Activated T-helper 1 cell treated with anti-CD3 and anti-CD28 coated beads, Interleukin-2, amount 50 U/mL, for 16 hours (primary cell): ENCODE measurements around the gene MYH7.
"Not testable (repeated sequence)": the region's sequence is repeated elsewhere in the genome, so short reads cannot be mapped to it uniquely, and the experiment has no call there.

Experiments used
- DNase-seq, 2 donors: peaks; one replicate each; pipeline ENCODE4 v3.0.0-alpha.2; 2020; ENCODE audit warnings: low read depth in 1 of 2, low spot score in 1 of 2

Gene MYH7

GRCh38 chr14:23387916-23388882 lies 47.3 kb downstream of the MYH7 start:
- no peak for DNase-seq

- DNase-seq = no peak
Measured at GRCh38 chr14:23386999-23387398, 48.5 kb downstream of the MYH7 start.

DNA sequence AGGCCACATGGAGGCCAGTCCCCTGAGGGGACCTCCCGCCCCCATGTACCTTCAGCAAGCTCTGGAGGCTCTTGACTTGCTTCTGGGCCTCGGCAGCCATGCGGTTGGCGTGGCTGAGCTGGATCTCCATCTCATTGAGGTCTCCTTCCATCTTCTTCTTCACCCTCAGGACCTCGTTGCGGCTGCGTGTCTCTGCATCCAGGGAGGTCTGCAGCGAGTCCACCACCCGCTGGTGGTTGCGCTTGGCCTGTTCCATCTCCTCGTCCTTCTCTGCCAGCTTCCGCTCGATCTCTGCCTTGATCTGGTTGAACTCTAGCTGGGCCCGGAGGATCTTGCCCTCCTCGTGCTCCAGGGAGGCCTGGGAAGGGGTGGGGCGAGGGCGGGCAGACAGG lies 49.2 kb downstream of the MYH7 start:
- DNase-seq = not testable (repeated sequence)

DNA sequence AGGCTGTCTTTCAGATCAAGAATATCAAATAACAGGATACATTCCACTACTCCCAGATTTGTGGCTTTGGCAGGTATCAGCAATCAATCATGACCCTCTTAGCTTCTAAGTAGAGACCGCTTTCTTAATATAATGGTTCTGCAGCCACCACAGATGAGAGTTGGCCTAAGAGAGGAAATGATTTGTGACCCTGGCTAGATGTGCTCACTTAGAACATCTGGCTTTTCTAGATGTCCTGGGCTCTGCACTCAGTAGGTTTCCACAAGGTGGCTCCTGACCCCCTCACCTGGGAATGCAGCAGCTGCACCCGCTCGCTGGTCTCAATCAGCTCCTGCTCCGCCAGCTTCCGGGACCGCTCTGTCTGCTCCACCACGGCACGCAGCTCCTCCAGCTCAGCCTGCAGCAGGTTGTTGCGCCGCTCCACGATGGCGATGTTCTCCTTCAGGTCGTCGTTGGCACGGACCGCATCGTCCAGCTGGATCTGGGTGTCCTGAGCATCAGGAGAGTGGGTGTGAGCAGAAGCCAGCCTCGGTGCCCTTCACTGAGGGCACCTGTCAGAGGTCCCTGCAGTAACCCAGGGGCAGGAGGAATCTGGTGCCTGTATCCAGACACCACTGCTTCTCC lies 49.7 kb downstream of the MYH7 start:
- DNase-seq = no peak

- DNase-seq = no peak
Measured at GRCh38 chr14:23385244-23385641, 50.2 kb downstream of the MYH7 start.

GRCh38 chr14:23384364-23385080 lies 50.9 kb downstream of the MYH7 start:
- DNase-seq = no peak

- no peak for DNase-seq
Measured at GRCh38 chr14:23382731-23383440, 52.6 kb downstream of the MYH7 start.

DNA sequence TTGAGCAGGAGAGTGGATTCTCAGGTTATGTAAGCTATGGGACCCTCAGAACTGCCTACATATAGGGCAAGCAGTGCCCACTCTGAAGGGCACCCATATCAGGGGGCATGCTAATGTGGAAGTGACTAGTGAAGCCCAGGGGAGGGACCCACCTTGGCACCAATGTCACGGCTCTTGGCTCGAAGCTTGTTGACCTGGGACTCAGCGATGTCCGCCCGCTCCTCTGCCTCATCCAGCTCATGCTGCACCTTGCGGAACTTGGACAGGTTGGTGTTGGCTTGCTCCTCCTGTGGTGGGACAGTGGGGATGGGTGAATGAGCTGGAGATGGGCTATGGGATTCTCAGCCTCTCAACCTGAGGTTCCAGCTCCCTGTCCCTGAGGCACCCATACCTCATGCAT lies 53.2 kb downstream of the MYH7 start:
- DNase-seq = no peak

- DNase-seq = no peak
Measured at GRCh38 chr14:23381871-23382270, 53.6 kb downstream of the MYH7 start.

GRCh38 chr14:23380976-23381375 lies 54.5 kb downstream of the MYH7 start:
- no peak for DNase-seq

GRCh38 chr14:23380197-23380914 lies 55.1 kb downstream of the MYH7 start:
- no peak for DNase-seq

- DNase-seq = peak; percentile 36 to 56
Measured at GRCh38 chr14:23379366-23380196, 55.9 kb downstream of the MYH7 start.

DNA sequence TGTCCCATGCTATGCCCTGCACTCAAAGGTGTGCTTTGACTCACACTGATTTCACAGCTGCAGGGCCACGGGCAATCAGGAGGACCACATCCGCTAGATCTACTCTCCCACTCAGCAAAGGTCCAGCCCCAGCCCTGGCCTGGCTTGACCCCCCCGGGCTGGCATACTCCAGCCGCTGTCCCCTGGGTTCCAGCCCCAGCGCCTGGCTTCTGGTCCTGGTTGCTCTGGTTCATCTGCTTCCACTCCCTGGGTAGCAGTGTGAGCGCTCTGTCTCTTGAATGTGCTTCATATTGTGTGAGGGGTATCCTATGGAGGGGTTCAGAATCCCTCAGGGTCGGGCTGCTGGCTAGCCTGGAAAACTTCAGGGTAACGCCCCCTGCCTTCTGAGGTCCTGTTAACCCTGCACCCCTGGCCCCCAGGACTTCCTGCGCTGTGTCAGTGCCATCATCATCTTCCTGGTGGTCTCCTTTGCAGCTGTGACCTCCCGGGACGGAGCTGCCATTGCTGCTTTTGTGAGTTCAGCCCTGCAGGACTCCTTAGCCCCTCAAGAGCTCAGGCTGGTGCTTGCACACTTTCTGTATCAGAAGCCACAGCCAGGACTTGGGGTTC lies 56.7 kb downstream of the MYH7 start:
- DNase-seq = no peak

GRCh38 chr14:23377573-23378563 lies 57.6 kb downstream of the MYH7 start:
- no peak for DNase-seq

DNA sequence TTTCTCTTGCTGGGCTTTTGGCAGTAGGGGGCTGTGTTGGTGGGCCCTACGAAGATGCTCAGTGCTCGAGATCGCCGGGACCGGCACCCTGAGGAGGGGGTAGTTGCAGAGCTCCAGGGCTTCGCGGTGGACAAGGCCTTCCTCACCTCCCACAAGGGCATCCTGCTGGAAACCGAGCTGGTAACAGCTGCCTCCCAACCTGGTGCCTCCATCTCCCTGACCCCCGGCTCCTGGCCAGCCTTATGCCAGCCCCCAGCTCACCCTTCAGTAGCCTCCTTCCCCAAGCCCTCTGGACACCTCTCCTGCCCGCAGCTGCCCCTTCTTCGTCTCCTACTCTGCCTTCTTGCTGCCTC lies 58.3 kb downstream of the MYH7 start:
- no peak for DNase-seq

DNA sequence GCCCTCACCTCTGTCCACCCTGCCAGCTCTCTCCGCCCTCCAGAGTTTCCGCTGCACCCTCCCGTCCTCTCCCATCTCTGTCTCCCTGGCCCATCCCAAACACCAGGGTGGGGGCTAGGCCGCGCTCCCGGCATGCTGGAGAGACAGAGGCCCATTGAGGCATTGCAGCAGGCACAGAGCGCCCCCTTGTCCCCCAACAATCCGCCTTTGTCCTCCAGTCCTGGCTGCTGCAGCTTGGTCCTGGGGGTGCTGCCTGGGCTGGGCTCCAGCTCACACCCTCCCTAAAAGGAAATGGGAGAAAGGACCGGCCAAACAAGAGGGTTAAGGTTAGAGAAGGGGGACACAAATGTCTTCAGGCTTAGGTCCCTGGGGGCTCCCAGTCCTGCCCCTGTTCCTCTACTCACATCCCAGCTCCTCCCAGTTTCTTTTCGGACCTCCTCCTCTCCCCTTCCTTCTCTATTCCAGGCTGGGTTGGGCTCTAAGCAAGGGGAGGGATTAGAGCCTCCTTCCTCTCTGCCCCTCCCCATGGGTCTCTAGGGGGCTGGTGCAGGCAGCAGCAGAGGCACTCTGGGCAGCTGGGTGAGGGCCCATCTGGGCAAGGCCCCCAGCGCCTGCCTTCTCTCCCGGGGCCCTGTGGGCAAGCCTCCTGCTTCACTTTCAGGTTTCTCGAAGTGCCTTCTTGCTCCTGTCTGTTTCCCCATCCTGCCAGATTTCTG lies 58.8 kb downstream of the MYH7 start, which contains the start of gene CMTM5:
CMTM5 (plus strand) TSS at position 565 of the 716 bp plus-strand sequence. CDS start 206 bp downstream, outside the sequence.
- DNase-seq = no peak

GRCh38 chr14:23375527-23376251 lies 59.8 kb downstream of the MYH7 start:
- no peak for DNase-seq
